HepG2 (cell line): ENCODE results near the gene SMARCD1. TPM values are rescaled to one million over a fixed set of nuclear protein-coding genes. Genes with fewer than 3 reads are reported as not detected.

Experiments
- AHR ChIP-seq: IDR thresholded peaks from 2 replicates; pipeline ENCODE4 v1.6.1; 2018; ENCODE audit warnings: missing genetic modification reagents, missing compliant biosample characterization
- CENPX ChIP-seq: sonication (generic); formaldehyde crosslinking; IDR thresholded peaks from 2 replicates; pipeline ENCODE4 v1.9.0; 2021; ENCODE audit warnings: mild to moderate bottlenecking, missing genetic modification reagents, moderate library complexity
- FOXO1 ChIP-seq: sonication (generic); formaldehyde crosslinking; IDR thresholded peaks from 2 replicates; pipeline ENCODE4 v1.4.0; 2020; ENCODE audit warnings: missing genetic modification reagents
- KDM5A ChIP-seq: fragments of 200-600 bp; sonication (generic); IDR thresholded peaks from 2 replicates; pipeline ENCODE4 v1.7.0; 2018; ENCODE audit warnings: antibody characterized with exemption, mild to moderate bottlenecking, low read length, borderline replicate concordance
- KLF9 ChIP-seq: IDR thresholded peaks from 2 replicates; pipeline ENCODE4 v1.6.1; 2016; ENCODE audit warnings: low read depth
- MTA1 ChIP-seq: sonication (generic); formaldehyde crosslinking; IDR thresholded peaks from 2 replicates; pipeline ENCODE4 v1.4.0; 2020; ENCODE audit warnings: missing genetic modification reagents, mild to moderate bottlenecking, borderline replicate concordance
- NFKB2 ChIP-seq: sonication (generic); formaldehyde crosslinking; IDR thresholded peaks from 2 replicates; pipeline ENCODE4 v1.4.0; 2020; ENCODE audit warnings: missing genetic modification reagents, borderline replicate concordance
- NFYC ChIP-seq: IDR thresholded peaks from 2 replicates; pipeline ENCODE4 v1.6.1; 2016; ENCODE audit warnings: missing genetic modification reagents, missing compliant biosample characterization
- SMAD9 ChIP-seq: sonication (generic); formaldehyde crosslinking; IDR thresholded peaks from 2 replicates; pipeline ENCODE4 v1.5.1; 2020; ENCODE audit warnings: mild to moderate bottlenecking, missing genetic modification reagents
- ZC3H13 ChIP-seq: sonication (generic); formaldehyde crosslinking; IDR thresholded peaks from 2 replicates; pipeline ENCODE4 v1.8.1; 2023; ENCODE audit warnings: mild to moderate bottlenecking, missing genetic modification reagents, moderate library complexity
- ZFP37 ChIP-seq: sonication (generic); formaldehyde crosslinking; IDR thresholded peaks from 2 replicates; pipeline ENCODE4 v1.4.0; 2020; ENCODE audit warnings: missing genetic modification reagents, borderline replicate concordance
- ZNF292 ChIP-seq: sonication (generic); formaldehyde crosslinking; IDR thresholded peaks from 2 replicates; pipeline ENCODE4 v1.8.1; 2022; ENCODE audit warnings: mild to moderate bottlenecking, low read depth, missing genetic modification reagents, borderline replicate concordance
- ZNF724P ChIP-seq: sonication (generic); formaldehyde crosslinking; IDR thresholded peaks from 2 replicates; pipeline ENCODE4 v1.8.0; 2022; ENCODE audit warnings: missing genetic modification reagents, borderline replicate concordance
- ZSCAN25 ChIP-seq: sonication (generic); formaldehyde crosslinking; IDR thresholded peaks from 2 replicates; pipeline ENCODE4 v1.8.0; 2022; ENCODE audit warnings: mild to moderate bottlenecking, missing genetic modification reagents
- polyA plus RNA-seq, 8 experiments: library from polyadenylated mRNA; depleted of rRNA in 3 of 8; stranded (reverse) in 7 of 8; unstranded in 1 of 8; fragments of >200 nt; fragmentation: Illumina TruSeq in 4 of 8; extraction: Trizol in 4 of 8; gene quantifications; 2 replicates each; pipeline versions ENCODE4 v1.2.1 to v1.2.3, GENCODE V29; 2011 to 2016; ENCODE audit warnings: low read depth in 4 of 8, missing spikeins in 1 of 8, mixed read lengths in 1 of 8; ENCODE audit not compliant: insufficient read depth in 1 of 8
- total RNA-seq, 5 experiments: library from RNA; depleted of rRNA; stranded (reverse); fragments of >200 nt; fragmentation: Illumina TruSeq; extraction: Trizol; gene quantifications; 2 replicates each; pipeline ENCODE4 v1.2.3, GENCODE V29; 2016; ENCODE audit warnings: low read depth in 1 of 5
- TF ChIP-seq, protein P1 (sequence below): sonication (generic); formaldehyde crosslinking; IDR thresholded peaks from 2 replicates; pipeline ENCODE4 v1.4.0; 2020; ENCODE audit warnings: missing genetic modification reagents, borderline replicate concordance
- TF ChIP-seq, protein P2 (sequence below): sonication (generic); formaldehyde crosslinking; IDR thresholded peaks from 2 replicates; pipeline ENCODE4 v1.4.0; 2020; ENCODE audit warnings: missing genetic modification reagents, mild to moderate bottlenecking, borderline replicate concordance
- TF ChIP-seq, protein P3 (sequence below): sonication (generic); formaldehyde crosslinking; IDR thresholded peaks from 2 replicates; pipeline ENCODE4 v1.4.0; 2020; ENCODE audit warnings: low read depth, mild to moderate bottlenecking, missing genetic modification reagents
- TF ChIP-seq, protein P4 (sequence below): sonication (generic); formaldehyde crosslinking; IDR thresholded peaks from 2 replicates; pipeline ENCODE4 v1.8.0; 2022; ENCODE audit warnings: missing genetic modification reagents, mild to moderate bottlenecking, inconsistent platforms, borderline replicate concordance
- TF ChIP-seq, protein P5 (sequence below): sonication (generic); formaldehyde crosslinking; IDR thresholded peaks from 2 replicates; pipeline ENCODE4 v1.5.0; 2020; ENCODE audit warnings: missing genetic modification reagents, mild to moderate bottlenecking, borderline replicate concordance

SMARCD1 gene
- total and polyA plus RNA-seq, 2 of the 13 experiments (the other 11 are each of a cell fraction or from before 2014, with no cell fraction given): 51.7 to 54.6 TPM

DNA sequence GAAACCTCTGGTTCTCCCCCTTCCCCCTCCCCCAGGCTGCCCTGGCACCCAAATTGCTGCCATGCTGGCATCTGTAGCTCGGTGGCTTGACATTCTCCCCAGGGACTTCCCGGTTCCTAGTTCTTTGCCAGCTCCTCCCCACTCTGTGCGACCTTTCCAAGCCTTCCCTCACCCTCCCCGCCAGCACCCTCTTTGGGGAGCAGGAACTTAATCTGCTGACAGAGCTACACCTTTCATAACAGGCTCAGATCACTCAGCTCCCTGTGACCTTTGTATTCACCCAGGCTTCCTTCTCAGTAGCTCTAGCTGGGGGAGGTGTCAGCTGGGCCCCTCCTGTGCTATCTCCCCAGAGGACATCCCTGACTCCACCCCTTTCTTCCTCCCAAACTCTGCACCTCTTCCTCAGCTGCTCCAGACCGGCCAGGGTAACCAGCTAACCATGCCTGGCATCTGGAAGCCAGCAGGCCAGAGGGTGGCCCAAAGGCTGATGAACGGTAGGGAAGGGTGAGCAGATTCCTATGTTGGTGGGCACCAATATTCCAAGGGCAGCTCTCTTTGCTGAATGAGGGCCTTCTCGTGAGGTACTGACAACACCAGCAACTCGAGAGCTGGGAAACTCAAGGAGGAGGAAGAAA, 25.1 kb downstream of the SMARCD1 start (continued):
- TF ChIP-seq, protein P1, sequence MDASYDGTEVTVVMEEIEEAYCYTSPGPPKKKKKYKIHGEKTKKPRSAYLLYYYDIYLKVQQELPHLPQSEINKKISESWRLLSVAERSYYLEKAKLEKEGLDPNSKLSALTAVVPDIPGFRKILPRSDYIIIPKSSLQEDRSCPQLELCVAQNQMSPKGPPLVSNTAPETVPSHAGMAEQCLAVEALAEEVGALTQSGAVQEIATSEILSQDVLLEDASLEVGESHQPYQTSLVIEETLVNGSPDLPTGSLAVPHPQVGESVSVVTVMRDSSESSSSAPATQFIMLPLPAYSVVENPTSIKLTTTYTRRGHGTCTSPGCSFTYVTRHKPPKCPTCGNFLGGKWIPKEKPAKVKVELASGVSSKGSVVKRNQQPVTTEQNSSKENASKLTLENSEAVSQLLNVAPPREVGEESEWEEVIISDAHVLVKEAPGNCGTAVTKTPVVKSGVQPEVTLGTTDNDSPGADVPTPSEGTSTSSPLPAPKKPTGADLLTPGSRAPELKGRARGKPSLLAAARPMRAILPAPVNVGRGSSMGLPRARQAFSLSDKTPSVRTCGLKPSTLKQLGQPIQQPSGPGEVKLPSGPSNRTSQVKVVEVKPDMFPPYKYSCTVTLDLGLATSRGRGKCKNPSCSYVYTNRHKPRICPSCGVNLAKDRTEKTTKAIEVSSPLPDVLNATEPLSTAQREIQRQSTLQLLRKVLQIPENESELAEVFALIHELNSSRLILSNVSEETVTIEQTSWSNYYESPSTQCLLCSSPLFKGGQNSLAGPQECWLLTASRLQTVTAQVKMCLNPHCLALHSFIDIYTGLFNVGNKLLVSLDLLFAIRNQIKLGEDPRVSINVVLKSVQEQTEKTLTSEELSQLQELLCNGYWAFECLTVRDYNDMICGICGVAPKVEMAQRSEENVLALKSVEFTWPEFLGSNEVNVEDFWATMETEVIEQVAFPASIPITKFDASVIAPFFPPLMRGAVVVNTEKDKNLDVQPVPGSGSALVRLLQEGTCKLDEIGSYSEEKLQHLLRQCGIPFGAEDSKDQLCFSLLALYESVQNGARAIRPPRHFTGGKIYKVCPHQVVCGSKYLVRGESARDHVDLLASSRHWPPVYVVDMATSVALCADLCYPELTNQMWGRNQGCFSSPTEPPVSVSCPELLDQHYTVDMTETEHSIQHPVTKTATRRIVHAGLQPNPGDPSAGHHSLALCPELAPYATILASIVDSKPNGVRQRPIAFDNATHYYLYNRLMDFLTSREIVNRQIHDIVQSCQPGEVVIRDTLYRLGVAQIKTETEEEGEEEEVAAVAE: no peak; the same call in 1 of the 2 replicates
- TF ChIP-seq AHR (CRISPR knock-in tag) (no peak), ZSCAN25 (CRISPR knock-in tag) (no peak; the same call in 1 of the 2 replicates), NFKB2 (CRISPR knock-in tag) (no peak), MTA1 (no peak), ZFP37 (CRISPR knock-in tag) (no peak), KLF9 (no peak), KDM5A (no peak), NFYC (CRISPR knock-in tag) (no peak), ZNF292 (CRISPR knock-in tag) (no peak), CENPX (CRISPR knock-in tag) (no peak), SMAD9 (no peak), ZNF724P (no peak), FOXO1 (CRISPR knock-in tag) (no peak), ZC3H13 (CRISPR knock-in tag) (no peak; the same call in 1 of the 2 replicates)
- TF ChIP-seq, protein P2, sequence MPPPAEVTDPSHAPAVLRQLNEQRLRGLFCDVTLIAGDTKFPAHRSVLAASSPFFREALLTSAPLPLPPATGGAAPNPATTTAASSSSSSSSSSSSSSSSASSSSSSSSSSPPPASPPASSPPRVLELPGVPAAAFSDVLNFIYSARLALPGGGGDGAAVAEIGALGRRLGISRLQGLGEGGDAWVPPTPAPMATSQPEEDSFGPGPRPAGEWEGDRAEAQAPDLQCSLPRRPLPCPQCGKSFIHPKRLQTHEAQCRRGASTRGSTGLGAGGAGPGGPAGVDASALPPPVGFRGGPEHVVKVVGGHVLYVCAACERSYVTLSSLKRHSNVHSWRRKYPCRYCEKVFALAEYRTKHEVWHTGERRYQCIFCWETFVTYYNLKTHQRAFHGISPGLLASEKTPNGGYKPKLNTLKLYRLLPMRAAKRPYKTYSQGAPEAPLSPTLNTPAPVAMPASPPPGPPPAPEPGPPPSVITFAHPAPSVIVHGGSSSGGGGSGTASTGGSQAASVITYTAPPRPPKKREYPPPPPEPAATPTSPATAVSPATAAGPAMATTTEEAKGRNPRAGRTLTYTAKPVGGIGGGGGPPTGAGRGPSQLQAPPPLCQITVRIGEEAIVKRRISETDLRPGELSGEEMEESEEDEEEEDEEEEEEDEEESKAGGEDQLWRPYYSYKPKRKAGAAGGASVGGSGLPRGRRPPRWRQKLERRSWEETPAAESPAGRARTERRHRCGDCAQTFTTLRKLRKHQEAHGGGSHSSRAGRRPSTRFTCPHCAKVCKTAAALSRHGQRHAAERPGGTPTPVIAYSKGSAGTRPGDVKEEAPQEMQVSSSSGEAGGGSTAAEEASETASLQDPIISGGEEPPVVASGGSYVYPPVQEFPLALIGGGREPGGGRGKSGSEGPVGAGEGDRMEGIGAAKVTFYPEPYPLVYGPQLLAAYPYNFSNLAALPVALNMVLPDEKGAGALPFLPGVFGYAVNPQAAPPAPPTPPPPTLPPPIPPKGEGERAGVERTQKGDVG: no peak
- TF ChIP-seq, protein P3, sequence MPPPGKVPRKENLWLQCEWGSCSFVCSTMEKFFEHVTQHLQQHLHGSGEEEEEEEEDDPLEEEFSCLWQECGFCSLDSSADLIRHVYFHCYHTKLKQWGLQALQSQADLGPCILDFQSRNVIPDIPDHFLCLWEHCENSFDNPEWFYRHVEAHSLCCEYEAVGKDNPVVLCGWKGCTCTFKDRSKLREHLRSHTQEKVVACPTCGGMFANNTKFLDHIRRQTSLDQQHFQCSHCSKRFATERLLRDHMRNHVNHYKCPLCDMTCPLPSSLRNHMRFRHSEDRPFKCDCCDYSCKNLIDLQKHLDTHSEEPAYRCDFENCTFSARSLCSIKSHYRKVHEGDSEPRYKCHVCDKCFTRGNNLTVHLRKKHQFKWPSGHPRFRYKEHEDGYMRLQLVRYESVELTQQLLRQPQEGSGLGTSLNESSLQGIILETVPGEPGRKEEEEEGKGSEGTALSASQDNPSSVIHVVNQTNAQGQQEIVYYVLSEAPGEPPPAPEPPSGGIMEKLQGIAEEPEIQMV: no peak
- TF ChIP-seq, protein P4, sequence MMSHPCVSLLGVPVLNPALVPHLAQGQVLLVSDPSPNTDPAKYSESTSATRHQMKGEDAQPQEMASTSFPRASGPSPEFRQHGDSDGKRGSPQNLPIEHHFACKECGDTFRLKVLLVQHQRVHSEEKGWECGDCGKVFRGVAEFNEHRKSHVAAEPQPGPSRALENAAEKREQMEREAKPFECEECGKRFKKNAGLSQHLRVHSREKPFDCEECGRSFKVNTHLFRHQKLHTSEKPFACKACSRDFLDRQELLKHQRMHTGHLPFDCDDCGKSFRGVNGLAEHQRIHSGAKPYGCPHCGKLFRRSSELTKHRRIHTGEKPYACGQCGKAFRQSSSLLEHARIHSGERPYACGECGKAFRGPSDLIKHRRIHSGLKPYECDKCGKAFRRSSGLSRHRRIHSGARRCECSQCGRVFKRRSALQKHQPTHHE (CRISPR knock-in tag): no peak; the same call in 1 of the 2 replicates
- TF ChIP-seq, protein P5, sequence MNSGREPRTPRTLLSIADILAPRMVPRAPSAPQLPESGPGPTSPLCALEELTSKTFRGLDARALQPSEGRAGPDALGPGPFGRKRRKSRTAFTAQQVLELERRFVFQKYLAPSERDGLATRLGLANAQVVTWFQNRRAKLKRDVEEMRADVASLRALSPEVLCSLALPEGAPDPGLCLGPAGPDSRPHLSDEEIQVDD: 0 out of 2 replicates have a peak, but pooled peaks have one; percentile 27
